Uterus (tissue), 2 donors: Measurements from ENCODE around the gene SCFD2.

Experiments
- POLR2A ChIP-seq, 2 donors: fragments of 450-650 bp; IDR thresholded peaks; one replicate each; pipeline ENCODE4 v1.6.1; 2016; ENCODE audit warnings: antibody characterized with exemption in 2 of 2, mild to moderate bottlenecking in 1 of 2, moderate library complexity in 1 of 2
- TF ChIP-seq, protein P1 (sequence below), 4 experiments: fragments of 200-600 bp in 2 of 4; fragments of 450-650 bp in 2 of 4; sonication (generic) in 2 of 4; IDR thresholded peaks; one replicate each; pipeline ENCODE4 v1.5.1; 2016 to 2019; ENCODE audit warnings: antibody characterized with exemption in 4 of 4, mild to moderate bottlenecking in 2 of 4, moderate library complexity in 1 of 4

DNA sequence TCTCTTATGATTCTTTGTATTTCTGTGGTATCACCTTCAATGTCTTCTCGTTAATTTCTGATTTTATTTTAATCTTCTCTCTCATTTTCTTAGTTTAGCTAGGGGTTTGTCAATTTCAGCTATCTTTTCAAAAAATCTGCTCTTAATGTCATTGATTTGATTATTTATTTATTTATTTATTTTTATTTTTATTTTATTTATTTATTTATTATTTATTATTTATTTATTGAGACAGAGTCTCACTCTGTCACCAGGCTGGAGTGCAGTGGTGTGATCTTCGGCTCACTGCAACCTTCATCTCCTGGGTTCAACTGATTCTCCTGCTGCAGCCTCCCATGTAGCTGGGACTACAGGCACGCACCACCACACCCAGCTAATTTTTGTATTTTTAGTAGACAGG, 194.1 kb downstream of the SCFD2 start:
- TF ChIP-seq, protein P1, sequence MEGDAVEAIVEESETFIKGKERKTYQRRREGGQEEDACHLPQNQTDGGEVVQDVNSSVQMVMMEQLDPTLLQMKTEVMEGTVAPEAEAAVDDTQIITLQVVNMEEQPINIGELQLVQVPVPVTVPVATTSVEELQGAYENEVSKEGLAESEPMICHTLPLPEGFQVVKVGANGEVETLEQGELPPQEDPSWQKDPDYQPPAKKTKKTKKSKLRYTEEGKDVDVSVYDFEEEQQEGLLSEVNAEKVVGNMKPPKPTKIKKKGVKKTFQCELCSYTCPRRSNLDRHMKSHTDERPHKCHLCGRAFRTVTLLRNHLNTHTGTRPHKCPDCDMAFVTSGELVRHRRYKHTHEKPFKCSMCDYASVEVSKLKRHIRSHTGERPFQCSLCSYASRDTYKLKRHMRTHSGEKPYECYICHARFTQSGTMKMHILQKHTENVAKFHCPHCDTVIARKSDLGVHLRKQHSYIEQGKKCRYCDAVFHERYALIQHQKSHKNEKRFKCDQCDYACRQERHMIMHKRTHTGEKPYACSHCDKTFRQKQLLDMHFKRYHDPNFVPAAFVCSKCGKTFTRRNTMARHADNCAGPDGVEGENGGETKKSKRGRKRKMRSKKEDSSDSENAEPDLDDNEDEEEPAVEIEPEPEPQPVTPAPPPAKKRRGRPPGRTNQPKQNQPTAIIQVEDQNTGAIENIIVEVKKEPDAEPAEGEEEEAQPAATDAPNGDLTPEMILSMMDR (IDR thresholded peaks at IDR 0.05), result no peak
- TF ChIP-seq POLR2A (IDR thresholded peaks at IDR 0.05), result no peak
